Neutrophil (primary cell): Measurements from ENCODE around the gene ME1.
"Not testable (repeated sequence)": the region's sequence is repeated elsewhere in the genome, so short reads cannot be mapped to it uniquely, and the experiment has no call there.

Experiments used
- H3K27ac ChIP-seq: fragments of 200-600 bp; sonication (generic); 2 replicates; pipeline ENCODE4 v1.5.1; 2016; ENCODE audit warnings: mild to moderate bottlenecking, moderate library complexity
- H3K27me3 ChIP-seq: fragments of 200-600 bp; sonication (generic); 2 replicates; pipeline ENCODE4 v1.6.0; 2016; ENCODE audit warnings: mild to moderate bottlenecking
- H3K36me3 ChIP-seq: fragments of 200-600 bp; sonication (generic); 2 replicates; pipeline ENCODE4 v1.5.1; 2017
- H3K4me1 ChIP-seq, 2 experiments: fragments of 200-600 bp in 1 of 2; sonication (generic) in 1 of 2; 1 replicate in 1 of 2; 2 replicates in 1 of 2; pipeline versions ENCODE4 v1.5.1 to v1.6.1; 2013 to 2016; ENCODE audit warnings: low read depth in 1 of 2, low read length in 1 of 2, mild to moderate bottlenecking in 1 of 2, moderate library complexity in 1 of 2; ENCODE audit not compliant: control insufficient read depth in 1 of 2, insufficient read depth in 1 of 2
- H3K4me3 ChIP-seq, 2 experiments: fragments of 200-600 bp in 1 of 2; sonication (generic) in 1 of 2; 1 replicate in 1 of 2; 2 replicates in 1 of 2; pipeline ENCODE4 v1.5.1; 2013 to 2016; ENCODE audit warnings: low read depth in 1 of 2, low read length in 1 of 2, mild to moderate bottlenecking in 1 of 2, moderate library complexity in 1 of 2
- H3K9me3 ChIP-seq: fragments of 200-600 bp; sonication (generic); 2 replicates; pipeline ENCODE4 v1.5.1; 2016
- TF ChIP-seq, protein P1 (sequence below): fragments of 200-600 bp; sonication (generic); IDR thresholded peaks from 2 replicates; pipeline ENCODE4 v1.5.1; 2016; ENCODE audit warnings: antibody characterized with exemption

The ME1 gene

DNA sequence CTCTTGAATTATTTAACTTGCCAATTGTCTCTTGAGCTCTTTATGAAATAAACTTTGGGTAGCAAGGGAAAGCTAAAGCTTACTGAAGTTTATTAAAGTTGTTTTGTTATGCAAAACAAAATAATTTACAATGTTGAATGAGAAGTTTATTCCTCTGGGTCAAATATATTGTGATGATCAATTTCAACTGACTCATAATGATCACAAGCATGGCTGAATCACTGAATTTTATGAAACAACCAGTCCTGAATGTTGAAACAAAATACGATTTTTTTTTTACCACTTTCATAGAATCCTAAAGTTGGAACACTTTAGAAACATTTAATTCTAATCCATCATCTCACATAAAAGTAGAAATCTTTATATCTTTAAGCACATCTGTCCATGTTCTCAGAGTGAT lies 127.4 kb downstream of the ME1 start:
- no peaks in the 10 kb centered on the region for H3K36me3 ChIP-seq
- no peaks in the 10 kb centered on the region for H3K9me3 ChIP-seq
- H3K4me3 ChIP-seq: no peak overlapping the region
- H3K27me3 ChIP-seq: no peaks in the 10 kb centered on the region
- no peak overlapping the region for H3K27ac ChIP-seq
- H3K4me1 ChIP-seq: no peaks in the 10 kb centered on the region
- TF ChIP-seq, protein P1, sequence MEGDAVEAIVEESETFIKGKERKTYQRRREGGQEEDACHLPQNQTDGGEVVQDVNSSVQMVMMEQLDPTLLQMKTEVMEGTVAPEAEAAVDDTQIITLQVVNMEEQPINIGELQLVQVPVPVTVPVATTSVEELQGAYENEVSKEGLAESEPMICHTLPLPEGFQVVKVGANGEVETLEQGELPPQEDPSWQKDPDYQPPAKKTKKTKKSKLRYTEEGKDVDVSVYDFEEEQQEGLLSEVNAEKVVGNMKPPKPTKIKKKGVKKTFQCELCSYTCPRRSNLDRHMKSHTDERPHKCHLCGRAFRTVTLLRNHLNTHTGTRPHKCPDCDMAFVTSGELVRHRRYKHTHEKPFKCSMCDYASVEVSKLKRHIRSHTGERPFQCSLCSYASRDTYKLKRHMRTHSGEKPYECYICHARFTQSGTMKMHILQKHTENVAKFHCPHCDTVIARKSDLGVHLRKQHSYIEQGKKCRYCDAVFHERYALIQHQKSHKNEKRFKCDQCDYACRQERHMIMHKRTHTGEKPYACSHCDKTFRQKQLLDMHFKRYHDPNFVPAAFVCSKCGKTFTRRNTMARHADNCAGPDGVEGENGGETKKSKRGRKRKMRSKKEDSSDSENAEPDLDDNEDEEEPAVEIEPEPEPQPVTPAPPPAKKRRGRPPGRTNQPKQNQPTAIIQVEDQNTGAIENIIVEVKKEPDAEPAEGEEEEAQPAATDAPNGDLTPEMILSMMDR: no peak

DNA sequence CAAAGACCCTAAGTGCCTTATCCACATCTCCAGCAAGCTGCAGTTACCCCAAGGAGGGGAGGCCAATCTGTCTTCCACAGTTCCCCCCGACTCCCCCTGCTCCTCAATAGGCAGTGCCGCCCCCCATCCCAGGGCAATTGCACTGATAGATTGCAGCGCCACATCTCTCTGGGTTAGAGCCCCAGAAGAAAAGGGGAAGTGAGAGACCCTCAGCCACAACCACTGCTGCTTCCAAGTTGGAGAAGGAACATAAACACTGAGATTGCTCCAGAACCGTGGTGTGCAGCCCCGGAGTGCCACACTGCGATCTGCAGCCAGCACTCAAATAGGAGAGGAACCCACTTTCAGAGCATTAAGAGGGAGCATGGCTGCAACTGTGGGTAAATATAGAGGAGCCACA lies 136.2 kb downstream of the ME1 start:
- no peak overlapping the region for H3K4me3 ChIP-seq
- H3K27me3 ChIP-seq: no peaks in the 10 kb centered on the region
- TF ChIP-seq, protein P1: no peak
- no peaks in the 10 kb centered on the region for H3K36me3 ChIP-seq
- H3K27ac ChIP-seq: no peak overlapping the region
- H3K9me3 ChIP-seq: no peaks in the 10 kb centered on the region
- no peaks in the 10 kb centered on the region for H3K4me1 ChIP-seq

DNA sequence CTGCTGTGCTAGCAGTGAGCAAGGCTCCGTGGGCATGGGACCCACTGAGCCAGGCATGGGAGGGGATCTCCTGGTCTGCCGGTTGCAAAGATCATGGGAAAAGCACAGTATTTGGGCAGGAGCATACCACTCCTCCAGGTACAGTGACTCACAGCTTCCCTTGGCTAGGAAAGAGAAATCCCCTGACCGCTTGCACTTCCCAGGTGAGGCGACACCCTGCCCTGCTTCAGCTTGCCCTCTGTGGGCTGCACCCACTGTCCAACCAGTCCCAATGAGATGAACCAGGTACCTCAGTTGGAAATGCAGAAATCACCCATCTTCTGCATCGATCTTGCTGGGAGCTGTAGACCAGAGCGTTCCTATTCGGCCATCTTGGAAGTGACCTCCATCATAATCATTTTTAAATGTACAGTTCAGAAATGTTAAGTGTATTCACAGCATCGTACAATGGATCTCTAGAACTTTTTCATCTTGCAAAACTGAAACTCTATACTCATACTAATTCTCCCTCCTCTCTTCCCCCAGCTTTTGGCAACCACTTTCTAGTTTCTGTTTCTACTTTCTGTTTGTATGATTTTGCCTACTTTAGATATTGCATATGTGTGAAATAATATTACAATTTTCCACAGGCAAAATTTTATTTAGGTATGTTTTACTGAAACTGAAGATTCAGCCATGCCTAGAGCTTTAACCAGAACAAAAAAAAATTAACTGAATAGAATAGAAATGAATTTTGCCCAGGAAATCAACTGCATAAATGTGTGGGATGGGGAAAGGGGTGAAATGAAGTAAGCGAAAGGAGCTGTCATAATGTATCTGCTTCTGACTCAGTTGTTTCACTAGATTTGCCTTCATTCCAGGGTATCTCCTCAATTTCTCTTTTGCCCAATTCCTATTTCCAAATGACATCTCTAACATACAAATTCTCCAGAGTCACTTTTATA lies 137.7 kb downstream of the ME1 start:
- no peaks in the 10 kb centered on the region for H3K36me3 ChIP-seq
- no peaks in the 10 kb centered on the region for H3K4me1 ChIP-seq
- no peak overlapping the region for H3K4me3 ChIP-seq
- no peaks in the 10 kb centered on the region for H3K9me3 ChIP-seq
- no peak overlapping the region for H3K27ac ChIP-seq
- H3K27me3 ChIP-seq: no peaks in the 10 kb centered on the region
- TF ChIP-seq, protein P1: no peak

DNA sequence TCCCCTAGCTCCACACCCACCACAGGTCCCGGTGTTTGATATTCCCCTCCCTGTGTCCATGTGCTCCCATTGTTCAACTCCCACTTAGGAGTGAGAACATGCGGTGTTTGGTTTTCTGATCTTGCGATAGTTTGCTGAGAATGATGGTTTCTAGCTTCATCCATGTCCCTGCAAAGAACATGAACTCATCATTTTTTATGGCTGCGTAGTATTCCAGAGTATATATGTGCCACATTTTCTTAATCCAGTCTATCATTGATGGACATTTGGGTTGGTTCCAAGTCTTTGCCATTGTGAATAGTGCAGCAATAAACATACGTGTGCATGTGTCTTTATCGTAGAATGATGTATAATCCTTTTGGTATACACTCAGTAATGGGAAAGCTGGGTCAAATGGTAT lies 143.6 kb downstream of the ME1 start:
- not testable (repeated sequence) for H3K36me3 ChIP-seq, H3K27me3 ChIP-seq, H3K9me3 ChIP-seq, H3K4me3 ChIP-seq, H3K4me1 ChIP-seq, H3K27ac ChIP-seq

DNA sequence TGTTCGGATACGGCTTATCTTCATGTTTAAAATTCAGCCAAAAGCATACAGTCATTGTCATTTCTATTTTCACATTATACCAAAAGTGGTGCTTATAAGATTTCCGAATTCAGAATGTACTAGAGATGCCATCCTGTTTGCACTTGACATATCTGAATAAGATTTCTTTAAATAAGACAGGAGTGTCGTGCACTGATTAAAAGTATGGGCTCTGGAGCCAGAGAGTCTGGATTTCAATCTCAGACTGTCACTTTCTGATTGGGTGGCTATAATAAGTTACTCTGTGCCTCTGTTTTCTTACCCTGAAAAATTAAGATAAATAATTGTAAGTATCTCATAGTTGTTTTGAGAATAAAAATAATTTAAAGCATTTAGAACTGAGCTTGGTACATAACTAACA lies 144.9 kb downstream of the ME1 start:
- Histone ChIP-seq H3K4me3 (no peak overlapping the region), H3K9me3 (no peaks in the 10 kb centered on the region), H3K4me1 (no peaks in the 10 kb centered on the region), H3K27me3 (no peaks in the 10 kb centered on the region), H3K36me3 (no peaks in the 10 kb centered on the region), H3K27ac (no peak overlapping the region)
- TF ChIP-seq, protein P1: no peak

DNA sequence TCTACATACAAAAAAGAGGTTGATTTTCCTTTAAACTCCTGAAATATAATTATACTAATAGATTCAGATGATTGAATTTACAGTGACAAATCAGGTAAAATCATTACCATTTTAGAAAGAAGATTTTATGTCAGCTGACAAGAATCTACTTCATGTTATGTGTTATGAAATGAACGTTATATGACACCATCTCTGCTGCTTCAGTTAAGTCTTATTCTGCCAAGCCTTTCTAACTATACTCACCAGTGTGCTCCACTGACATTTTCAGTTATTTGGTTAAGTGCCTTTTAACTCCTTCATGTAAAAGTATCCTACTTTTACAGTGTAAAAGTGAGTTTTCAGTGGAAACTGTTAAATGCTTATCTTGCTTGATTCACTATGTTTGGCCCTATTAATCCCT lies 157.3 kb downstream of the ME1 start:
- Histone ChIP-seq H3K27ac (no peak overlapping the region), H3K4me1 (no peaks in the 10 kb centered on the region), H3K4me3 (no peak overlapping the region), H3K36me3 (no peaks in the 10 kb centered on the region), H3K27me3 (no peaks in the 10 kb centered on the region), H3K9me3 (no peaks in the 10 kb centered on the region)
- TF ChIP-seq, protein P1: no peak
